Stimulated activated CD8-positive, alpha-beta memory T cell treated with anti-CD3 and anti-CD28 coated beads, Interleukin-7, amount 100 ng/mL, for 24 hours (primary cell): ENCODE measurements around the gene COX17.

Experiments used
- DNase-seq: peaks from one replicate; pipeline ENCODE4 v3.0.0-alpha.2; 2020; ENCODE audit warnings: low read depth

COX17 gene

GRCh38 chr3:119620899-119621298 is 56.3 kb downstream of the COX17 start:
- DNase-seq = no peak
